Activated T-cell treated with anti-CD3 and anti-CD28 coated beads, Interleukin-2, amount 50 U/mL, for 1 hour (primary cell): ENCODE data around the gene CDH13.

Source experiments
- DNase-seq: peaks from one replicate; pipeline ENCODE4 v3.0.0-alpha.2; 2020

CDH13 gene

DNA sequence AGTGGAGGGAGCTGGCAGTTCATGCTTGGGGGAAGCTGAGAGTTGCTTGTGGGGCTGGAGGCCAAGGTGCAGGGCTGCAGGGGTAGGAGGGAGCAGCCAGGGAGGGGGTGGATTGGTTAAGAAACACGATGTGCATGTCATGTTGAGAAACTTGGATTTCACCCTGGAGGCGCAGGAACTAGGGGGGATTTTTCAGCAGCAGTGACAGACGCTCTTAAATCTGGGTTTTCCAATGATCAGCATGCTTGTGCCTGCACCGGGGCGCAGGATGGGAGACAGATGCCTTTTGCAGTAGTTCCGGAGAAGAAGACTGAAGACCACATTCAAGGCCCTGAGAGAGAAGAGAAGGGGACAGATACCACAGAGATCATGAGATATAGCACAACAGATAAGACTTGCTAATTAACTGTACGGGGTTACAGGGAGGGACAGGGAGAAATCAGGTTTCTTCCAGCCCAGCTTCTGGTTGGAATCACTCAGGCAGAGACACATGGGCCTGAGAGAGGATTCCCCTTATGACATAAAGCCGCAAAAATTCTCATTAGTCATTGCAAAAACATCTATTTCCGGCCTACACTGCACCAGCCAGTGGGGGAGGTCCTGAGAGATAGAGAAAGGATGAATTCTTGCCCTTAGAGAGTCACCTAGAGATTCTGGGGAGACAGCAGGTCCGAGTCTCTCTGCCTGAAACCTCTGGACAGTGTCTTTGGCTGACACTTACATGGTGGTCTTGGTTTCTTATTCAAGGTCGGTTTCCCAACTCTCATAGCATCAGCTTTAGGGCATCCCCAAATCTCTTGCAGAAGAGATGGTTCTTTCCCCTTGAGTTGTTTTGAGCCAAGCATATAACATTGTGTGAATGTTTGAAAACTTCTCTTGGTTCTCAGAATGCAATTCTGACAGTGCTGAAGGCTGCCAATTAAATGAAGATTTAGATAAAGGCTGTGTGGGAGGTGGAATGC is 27.1 kb downstream of the CDH13 start:
- peak; percentile 25 for DNase-seq

DNA sequence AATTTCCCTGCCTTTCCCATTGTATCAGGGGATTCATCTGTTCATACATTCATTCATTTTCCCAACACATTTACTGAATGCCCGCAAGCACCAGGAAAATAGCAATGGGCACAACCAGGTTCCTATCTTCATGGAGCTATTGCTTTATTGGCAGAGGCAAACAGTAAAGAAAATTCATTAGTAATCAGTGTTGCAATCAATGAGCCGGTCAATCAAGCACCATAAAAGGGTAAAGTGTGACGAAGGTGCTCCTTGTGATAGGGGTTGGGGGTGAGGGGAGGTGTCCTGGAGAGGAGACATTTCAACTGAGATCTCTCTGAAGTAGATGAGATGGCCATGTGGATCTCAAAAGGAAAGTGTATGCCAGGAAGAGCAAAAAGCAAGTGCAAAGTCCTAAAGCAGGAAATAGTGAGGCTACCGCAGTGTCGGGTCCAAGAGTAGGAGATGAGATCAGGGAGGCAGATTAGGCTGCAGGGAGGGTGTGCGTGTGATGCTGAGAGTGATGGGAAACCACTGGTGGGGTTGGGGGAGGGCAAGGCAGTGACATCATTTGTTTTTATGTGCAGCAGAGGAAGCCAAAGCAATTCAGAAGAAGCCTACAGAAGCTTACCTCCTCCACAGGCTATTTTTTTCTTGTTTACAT is 28.4 kb downstream of the CDH13 start:
- peak; percentile 53 for DNase-seq

DNA sequence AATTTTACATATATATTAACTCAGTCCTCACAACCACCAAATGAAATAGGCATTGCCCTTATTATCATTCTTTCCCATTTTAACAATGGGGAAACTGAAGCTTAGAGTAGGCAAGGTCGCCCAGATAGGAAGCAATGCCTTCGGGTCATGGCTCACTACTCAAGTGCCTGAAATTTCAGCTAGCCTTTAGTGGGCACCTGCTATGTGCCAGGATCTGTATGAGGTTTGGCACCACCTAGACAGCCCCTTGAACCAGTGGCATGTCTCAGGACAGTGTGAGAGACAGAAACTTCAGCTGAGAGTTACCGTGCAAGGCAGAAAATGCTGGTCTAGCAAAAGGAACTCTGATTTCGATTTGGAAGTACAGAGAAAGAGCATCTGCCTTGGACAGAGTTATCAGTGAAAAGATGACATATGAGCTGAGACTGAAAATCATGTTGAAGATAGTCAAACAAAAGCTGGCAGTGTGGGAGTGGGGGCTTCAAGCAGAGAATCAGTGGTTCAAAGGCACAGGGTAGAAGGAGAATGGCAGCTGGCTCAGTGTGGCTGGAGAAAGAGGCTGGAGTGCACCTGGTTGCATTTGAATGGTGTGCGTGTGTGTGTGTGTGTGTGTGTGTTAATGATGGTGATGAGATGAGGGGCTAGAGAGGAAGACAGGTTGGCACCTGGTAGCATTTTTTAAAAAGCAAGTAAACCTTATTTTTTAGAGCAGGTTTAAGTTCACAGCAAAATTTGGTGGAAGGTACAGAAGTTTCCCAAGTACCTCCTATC is 29.1 kb downstream of the CDH13 start:
- DNase-seq, result no peak

DNA sequence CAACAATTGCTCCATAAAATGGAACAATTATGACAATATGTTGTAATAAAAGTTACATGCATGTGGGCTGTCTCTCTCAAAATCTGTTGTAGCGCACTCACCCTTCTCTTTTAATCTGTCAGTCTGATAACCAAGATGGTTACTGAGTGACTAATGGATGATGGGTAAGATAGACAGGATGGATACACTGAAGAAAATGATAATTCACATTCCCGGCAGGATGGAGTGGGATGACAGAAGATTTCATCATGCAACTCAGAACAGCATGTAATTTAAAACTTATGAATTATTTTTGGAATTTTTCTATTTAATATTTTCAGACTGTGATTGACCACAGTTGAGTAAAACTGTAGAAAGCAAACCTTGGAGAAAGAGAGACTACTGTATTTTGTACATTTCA is 30.5 kb downstream of the CDH13 start:
- no peak for DNase-seq

DNA sequence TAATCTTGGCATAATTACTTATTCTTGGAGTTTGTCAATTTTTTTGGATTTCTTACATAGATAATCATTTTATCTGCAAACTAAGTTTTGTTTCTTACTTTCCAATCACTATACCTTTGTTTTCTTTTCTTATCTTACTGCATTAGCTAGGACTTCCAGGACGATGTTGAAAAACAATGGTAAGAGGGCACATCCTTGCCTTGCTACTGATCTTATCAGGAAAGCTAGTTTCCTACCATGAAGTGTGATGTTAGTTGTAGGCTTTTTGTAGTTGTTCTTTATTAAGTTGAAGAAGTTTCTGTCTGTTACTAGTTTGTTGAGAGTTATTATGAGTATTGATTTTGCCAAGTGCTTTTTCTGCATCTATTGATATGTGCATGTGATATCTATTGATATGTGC is 31.0 kb downstream of the CDH13 start:
- DNase-seq, result no peak

DNA sequence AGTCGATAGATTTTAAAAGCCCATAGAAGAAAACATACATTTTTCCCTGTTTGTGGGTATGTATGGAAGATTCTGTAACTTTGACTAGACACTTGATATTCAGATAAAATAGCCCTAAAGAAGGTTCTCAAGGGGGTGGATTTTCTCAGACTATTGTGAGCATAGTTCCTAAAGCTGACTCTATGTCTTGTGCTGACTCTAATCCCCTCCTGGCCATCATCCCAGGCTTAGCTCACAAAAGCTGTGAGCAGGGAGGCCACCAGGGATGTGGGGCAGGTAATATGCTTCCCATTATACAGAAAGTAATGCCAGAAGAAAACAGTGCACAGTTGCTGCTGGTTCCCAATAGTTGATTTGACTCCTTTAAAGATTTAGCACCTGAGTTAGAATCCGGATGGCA is 32.0 kb downstream of the CDH13 start:
- no peak for DNase-seq

DNA sequence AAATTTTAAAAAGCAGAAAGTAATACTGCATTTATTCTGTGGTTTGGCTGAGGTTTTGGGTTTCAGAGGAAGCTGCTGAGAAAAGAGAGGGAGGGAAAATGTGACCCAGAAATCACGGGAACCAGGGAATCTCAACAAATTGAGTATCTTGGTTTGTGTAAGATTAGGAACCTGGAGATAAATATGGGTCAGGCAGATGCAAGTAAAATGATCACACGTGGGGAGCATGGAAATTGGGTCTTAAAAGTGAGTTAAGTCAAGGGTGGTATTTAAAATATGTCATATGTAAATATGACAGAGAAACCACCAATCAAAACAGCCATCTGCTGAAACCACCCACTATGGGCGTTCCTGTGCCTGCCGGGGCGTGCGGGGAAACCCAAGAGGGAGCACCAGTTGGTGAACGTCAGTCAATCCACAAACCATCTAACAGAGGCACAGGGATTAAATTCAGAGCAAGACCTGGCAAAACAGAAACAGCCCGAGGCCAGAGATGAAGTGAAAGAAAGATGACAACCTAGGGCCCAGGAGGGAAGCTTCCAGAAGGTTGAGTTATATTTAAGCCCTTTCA is 33.4 kb downstream of the CDH13 start:
- peak; percentile 22 for DNase-seq

DNA sequence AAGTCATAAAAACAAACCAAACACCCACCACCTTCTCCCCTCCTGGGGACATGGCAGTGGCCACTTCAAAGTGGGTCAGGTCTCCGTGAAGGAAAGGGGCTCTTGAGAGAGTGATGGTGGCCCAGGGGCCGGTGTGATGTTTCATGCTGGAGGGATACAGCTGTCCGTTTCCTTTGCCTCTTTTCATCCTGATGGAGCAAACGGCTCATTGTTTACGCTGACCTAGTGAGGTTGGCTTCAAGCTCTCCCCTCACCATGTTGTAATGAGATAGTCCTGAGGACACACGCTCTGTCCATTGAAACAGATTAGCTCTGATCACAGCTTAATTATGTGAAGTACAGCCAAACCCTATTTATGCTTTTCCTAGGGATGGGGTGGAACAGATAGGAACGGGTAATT is 34.2 kb downstream of the CDH13 start:
- no peak for DNase-seq

DNA sequence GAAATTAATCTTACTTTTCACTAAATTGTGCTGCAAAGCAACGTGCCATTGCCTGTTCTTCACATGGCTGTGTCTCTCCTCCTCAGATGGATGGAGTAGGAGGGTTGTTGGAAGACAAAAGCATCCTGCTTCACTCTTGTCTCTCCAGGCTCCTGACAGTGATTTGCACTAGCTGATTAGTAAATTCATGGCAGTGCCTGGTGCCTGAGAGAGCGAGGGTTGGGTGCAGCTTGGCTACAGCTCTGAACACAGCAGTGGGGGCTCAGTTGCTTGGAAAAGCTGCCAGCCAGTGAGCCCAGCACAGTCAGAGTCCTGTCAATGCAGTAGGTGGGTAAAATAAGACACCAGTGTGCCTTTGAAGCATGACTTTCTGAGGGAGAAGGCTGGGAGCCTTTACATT is 37.4 kb downstream of the CDH13 start:
- DNase-seq, result no peak

DNA sequence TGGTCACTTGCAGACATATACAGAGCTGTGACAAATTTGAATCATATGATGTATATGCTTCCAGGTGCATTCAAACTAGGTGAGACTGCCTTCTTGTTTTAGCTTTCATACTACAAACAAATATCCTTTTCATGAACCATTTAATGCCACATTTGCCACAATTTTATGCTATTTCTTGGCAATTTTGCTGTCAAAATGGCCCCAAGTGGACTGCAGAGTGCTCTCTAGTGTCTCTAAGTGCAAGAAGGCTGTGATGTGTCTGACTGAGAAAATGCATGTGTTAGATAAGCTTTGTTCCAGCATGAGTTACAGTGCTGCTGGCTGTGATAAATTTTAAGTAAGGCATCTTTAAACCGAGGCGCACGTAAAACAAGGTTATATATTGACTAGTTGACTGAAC is 38.3 kb downstream of the CDH13 start:
- no peak for DNase-seq

DNA sequence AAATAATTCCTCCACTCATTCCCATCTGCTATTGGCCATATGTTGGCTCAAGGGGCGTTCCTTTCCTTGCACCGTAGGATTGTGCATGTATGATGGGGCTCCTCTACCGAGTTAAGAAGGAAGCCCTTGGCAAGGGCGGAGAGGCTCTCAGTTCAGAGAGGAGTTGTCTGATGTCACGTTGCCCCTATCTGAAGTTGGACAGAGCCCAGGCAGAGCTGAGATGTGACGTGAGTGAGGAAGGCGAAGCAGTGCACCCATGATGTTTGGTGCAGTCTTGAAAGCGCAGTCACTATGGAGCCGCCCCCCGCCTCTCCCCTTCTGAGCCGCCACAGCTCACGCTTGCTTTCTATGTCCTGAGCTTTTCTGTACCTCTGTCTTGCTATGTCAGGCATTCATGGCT is 40.7 kb downstream of the CDH13 start:
- DNase-seq, result no peak

DNA sequence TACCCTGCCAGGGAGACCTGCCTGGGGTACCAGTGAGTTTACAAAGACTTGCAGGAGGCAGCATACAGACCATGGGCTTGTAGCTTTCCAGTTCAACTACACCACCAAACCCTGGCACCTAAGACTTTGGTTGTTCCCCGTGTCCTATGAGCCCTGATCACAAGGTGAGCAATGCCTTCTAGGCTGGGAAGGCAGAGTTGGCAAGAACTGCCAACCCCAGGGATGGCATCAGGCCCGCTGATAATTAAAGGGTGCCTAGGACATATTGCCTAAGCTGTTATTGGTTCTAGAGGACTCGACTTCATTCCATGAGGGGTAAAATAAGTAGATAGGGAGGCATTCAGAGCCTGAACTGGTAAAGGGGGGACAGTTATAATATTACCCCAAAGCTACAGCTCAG is 41.3 kb downstream of the CDH13 start:
- DNase-seq, result no peak

DNA sequence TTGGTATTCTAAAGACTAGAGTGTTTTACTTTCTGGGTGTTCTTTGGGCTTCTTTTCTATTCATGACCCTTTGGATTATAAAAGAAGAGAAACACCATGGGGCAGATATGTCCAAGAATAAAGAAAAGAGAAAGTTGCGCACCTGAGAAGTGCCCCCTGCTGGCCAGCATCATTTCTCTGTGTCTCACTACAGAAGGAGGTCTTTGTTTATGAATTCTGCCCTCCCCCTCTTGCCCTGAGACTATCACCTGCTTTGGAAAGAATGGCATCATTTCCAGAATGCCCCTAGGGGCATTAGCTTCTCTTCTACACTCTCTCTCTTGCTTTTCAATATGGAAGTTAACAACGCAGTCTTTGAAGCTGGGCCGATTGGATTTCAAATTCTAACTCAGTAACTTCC is 45.0 kb downstream of the CDH13 start:
- peak; percentile 31 for DNase-seq

DNA sequence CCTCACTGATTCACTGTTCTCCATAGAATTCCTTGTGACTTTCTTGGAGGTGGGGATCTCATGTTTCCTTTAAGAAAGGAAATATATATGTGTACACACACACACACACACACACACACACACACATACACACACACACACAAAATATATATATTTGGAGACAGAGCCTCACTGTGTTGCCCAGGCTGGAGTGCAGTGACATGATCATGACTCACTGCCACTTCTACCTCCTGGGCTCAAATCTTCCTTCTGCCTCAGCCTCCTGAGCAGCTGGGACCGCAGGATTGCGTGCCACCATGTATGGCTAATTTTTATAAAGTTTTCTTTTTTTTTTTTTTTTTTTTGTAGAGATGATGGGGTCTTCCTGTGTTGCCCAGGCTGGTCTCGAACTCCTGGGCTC is 45.9 kb downstream of the CDH13 start:
- DNase-seq, result no peak

DNA sequence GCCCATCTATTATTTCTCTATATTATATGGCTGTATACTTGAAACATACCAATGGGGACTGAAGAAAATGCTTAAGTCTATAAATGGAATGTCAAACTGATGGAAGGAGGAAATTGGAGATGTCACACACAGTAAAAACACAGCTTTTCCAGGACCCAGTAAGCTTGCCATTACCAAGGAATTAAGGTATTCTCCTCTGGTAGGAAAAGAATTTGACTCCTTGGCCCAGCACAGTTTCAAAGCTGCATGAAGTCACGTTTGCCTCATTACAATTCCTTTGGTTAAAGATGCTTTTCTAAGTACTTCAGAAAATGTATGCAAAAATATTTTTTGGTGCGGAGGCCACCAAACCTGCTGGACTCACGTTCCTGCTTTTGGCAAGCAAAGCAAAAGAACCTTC is 48.5 kb downstream of the CDH13 start:
- DNase-seq, result no peak

DNA sequence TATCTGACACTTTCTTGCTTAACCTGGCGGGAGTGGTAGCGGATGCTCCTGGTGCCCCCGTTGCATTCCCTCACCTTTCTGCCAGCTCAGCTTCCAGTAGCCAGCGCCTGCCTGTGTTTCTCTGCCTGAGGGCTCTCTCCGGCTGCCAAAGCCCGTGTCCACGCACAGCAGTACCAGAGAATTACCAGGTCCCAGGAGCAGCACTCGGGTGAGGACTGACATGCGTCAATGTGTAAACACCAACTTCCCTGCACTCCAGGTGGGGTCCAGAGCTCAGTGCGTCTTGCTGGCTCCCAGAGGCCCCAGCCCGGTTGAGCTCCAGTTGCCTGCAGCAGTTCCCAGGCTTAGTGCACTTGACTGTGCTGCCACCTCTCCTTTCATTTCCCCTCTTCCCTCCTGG is 54.8 kb downstream of the CDH13 start:
- no peak for DNase-seq

DNA sequence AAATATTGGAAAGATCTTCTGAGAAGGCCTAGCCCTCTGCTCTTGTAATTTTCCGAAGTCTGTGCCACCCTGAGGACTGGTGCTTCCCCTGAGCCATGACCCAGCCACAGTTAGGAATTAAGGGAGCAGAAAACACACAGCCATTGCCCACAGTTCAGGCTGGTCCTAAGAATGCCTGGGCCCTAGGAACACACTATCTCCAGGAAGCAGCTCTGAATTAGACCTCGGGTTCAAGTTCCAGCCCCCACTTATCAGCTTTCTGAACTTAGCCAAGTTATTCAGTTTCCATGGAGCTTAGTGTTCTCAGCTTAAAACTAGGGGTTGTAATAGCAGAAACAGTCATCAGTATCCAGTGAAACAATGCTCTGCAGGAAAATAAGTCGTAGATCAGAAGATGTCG is 56.0 kb downstream of the CDH13 start:
- DNase-seq, result no peak

DNA sequence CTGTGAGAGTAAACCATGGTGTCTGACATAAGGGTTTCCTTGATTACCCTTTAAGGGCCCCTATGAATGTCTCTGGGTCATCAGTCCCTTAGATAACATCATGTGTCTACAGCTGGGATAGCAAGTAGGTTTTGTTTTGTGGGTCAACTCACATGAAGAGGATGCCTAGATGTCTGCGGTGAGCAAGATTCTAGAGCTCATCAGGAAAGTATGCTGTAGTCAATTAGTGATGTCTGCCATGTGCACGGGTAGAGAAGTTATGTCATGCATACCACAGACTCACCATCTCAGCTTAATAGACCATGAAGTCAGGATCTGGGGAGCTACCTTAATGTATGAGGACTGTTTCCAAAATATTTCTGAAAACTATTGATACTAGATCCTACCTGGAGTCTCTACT is 57.5 kb downstream of the CDH13 start:
- DNase-seq, result no peak

DNA sequence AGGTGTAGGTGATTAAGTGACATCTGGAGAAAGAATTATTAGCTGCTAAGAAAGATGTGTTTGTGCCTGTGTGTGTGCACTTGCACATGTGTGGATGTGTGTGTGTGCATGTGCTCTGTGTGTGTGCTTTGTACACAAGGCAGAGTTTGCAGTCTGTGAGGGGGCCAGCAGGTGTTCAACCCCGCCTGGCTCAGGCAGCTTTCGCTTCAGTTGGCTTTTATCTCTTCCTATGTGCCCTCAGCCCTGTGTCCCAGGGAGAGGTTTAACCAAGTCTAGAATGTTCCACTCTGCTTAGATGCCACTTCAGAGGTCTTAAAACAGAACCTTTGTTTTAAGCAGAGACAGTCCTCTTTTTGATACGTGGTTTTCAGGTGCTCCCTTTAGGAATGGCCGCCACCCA is 58.8 kb downstream of the CDH13 start:
- DNase-seq, result no peak

DNA sequence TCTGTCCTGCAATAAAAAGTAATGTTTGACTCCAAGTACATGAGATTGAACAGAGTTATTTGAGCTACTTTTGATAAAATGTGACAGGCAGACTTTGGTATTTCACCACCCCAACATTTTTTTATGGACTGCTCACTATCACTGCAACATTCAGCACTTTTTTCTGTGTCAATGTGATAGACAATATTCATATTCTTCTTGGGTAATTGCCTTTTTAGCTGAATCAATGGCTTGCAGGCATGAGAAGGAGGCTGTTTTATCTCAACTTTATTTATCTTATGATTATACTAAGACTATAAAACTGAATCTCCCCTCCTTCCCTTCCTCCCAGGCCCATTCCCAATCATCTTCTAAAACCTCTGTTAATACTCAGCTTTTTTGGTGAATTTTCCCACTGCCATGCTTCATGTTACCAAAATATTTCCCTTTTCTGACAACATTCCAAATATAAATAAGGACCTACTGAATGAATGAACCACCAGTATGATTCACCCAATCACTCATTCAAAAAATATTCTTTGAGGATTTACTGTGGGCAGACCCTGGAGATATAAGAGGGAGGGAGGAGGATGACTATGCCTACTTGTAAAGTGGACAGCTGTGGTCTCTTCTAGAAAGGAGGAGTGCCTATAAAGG is 67.6 kb downstream of the CDH13 start:
- no peak for DNase-seq

DNA sequence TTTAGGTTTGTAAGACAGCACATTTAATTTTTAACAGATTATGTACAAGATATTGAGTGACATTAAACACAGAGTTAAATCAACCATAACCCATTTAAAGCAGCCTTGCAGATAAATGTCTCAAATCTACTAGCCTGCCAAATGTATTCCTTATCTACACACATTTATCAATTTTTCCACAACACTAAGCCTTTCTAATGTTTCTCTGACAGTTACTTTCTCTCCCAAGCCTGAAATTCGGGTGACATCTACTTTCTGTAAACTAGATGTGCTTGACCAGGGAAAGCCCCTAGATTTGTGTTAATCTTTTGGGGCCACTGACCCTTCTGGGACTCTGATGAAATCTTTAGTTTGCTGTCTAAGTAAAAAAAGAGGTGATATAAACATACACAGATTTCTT is 69.0 kb downstream of the CDH13 start:
- DNase-seq, result no peak

DNA sequence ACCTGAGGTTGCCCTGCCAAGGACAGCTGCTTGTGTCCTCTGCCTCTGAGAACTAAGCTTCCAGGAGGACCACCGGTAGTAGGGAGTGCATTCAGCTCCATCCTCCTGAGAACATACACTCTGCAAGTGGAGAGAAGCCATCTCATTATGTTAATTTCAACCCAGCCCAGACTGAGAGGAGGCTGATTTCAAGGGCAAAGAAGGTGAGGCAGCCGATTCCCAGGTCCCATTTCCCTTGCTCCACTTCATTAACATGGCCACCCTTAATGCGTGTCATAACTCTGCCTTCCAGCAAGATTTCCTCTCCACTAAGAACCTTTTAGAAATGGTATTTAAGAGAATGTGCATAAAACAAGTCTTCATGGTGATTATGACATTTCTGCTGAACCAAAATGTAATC is 72.5 kb downstream of the CDH13 start:
- DNase-seq, result no peak
